AG09319 (cell line): ENCODE measurements around the gene ZMIZ1.

ENCODE experiments used
- DNase-seq: peaks from one replicate; pipeline ENCODE4 v3.0.0-alpha.2; 2010; ENCODE audit warnings: low read depth; ENCODE audit errors: extremely low read depth
- TF ChIP-seq, protein P1 (sequence below): IDR thresholded peaks from 2 replicates; pipeline ENCODE4 v1.5.1; 2011; ENCODE audit warnings: low read depth, mild to moderate bottlenecking, inconsistent platforms, low read length, moderate library complexity

Gene ZMIZ1

DNA sequence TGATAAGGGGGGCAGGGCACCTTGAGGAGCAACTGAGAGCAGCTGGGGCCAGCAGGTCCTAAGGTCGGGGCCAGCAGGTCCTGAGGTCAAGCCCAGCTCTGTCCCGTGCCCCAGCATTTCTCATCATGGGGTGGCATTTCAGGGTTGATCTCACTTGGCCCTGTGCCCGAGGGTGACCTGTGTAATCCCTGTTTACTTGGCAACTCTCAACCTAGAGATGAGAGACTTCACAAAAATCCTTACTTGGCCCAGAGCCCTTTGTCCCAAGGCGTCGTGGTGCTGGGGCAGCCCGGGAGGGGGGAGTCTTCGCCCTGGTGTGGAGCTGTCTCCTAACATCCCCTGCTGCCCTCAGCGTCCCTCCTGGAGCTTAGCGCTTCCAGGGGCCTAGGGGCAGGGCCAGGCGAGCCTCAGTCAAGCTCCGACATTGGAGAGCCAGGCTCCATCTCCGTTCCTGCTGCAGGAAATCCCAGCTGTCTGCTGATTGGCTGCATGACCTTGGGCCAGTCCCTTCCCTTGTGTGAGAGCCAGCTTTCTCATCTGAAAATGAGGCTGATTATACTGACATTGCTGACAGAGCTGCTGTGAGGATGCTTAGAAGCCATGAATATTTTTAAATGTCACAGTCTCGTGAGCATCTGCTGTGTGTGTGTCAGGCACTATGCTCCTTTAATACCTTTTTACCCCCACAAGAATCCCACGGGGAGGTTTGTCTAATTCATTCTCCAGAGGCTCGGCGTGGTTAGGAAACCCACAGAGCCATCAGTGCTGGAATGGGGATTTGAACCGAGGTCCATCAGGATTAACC, 94.3 kb downstream of the ZMIZ1 start:
- DNase-seq, result no peak
- TF ChIP-seq, protein P1, sequence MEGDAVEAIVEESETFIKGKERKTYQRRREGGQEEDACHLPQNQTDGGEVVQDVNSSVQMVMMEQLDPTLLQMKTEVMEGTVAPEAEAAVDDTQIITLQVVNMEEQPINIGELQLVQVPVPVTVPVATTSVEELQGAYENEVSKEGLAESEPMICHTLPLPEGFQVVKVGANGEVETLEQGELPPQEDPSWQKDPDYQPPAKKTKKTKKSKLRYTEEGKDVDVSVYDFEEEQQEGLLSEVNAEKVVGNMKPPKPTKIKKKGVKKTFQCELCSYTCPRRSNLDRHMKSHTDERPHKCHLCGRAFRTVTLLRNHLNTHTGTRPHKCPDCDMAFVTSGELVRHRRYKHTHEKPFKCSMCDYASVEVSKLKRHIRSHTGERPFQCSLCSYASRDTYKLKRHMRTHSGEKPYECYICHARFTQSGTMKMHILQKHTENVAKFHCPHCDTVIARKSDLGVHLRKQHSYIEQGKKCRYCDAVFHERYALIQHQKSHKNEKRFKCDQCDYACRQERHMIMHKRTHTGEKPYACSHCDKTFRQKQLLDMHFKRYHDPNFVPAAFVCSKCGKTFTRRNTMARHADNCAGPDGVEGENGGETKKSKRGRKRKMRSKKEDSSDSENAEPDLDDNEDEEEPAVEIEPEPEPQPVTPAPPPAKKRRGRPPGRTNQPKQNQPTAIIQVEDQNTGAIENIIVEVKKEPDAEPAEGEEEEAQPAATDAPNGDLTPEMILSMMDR, result no peak

DNA sequence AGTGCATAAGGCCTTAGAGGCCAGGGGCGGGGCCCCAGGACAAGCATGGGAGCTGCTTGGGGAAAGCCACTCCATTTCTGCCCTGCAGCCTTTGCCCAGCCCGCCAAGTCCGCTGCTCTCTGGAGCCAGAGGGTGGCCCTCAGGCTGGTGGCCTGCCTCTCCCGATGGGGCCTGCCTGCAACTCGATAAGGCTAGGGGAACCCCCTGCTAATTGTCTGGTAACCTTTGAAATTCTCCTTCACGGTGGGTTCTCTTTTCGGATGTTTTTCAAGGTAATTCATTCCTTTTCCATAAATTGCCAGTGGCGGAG, 94.9 kb downstream of the ZMIZ1 start:
- no peak for DNase-seq
- TF ChIP-seq, protein P1, result no peak

DNA sequence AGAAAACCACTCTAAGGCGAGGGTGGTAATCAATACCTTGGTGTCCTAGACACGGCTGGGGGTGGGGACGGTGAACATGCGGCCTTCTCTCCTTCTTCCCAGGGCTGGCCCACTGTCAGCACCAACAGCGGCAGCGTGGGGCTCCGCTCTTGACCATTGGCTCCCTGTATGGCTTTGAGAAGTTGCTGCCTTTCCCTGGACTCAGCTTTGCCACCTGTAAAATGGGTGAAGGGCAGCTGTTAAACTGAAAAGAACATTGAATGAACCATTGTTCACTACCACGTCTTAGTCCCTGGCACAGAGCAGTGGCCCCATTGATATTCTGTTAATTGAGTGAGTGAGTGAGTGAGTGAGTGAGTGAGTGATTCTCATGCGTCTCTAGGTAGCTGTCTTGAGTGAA, 95.3 kb downstream of the ZMIZ1 start:
- TF ChIP-seq, protein P1, result no peak
- DNase-seq, result no peak

DNA sequence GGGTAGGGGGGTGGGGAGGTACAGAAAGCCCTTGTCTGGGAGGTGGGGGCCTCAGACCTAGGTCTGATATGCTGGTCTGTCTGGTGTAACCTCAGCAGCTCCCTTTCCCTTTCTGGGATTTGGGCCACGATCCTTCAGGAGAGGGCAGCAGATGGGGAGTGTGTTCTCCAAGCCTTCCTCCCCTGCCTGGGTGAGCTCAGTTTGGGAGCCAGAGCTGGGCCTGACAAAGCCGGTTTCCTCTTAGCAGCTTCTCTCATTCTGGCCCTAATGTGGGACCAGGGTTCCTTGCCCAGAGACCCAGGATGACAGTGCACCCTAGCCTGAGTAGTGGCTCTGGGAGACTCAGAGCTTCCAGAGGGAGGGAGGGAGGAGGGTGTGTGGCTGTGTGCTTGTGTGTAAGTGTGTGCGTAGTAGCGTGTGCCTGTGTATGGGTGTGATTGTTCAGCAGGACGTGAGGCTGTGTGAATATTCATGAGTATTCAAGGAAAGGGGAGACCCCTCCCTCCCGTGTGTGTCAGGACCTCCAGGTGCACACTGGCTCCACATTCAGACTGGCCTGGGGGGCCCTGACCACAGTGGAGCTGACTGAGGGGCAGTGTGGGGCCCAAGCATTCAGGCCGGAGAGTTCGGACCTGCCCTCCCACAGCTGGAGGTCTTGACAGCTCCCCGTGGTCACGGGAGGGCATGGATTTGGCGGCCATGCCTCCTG, 96.5 kb downstream of the ZMIZ1 start:
- no peak for DNase-seq
- TF ChIP-seq, protein P1, result no peak

DNA sequence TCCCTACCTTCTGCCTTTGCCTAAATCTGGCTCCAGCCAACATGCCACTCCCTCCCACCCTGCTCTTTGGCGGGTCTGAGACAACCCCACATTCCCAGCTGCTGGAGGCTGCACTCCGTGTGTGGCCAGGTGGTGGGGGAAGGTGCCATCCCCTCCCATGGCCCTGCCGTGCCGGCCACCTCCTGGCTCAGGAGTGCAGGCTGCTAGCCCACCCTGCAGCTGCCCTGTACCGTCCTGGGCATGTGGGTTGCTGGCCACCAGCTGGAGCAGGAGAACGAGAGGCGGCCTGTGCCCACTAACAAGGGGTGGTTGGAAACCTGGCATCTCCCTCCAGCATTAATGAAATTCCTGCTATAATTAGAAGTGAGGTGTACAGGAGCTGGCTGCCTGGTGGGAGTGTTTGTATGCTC, 97.6 kb downstream of the ZMIZ1 start:
- no peak for DNase-seq
- TF ChIP-seq, protein P1, result no peak

DNA sequence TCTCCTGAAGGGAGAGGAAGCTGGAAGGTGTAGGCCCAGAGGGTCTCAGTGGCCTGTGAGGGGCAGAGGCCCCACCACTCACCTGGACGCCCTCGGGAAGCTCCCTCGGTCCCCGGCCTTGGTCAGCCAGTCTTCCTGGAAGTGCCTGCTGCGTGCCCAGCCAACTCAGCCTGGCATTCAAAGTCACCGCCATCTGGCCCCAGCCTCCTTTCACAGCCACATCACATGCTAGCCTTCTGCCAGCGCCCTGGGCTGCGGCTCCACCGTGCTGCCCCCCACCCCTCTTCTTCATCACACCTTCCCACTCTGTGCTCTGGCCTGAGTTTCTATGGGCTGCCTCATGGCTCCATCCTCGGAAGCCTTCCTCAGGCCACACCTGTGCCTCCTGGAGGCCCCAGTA, 98.0 kb downstream of the ZMIZ1 start:
- DNase-seq, result no peak
- TF ChIP-seq, protein P1, result no peak

DNA sequence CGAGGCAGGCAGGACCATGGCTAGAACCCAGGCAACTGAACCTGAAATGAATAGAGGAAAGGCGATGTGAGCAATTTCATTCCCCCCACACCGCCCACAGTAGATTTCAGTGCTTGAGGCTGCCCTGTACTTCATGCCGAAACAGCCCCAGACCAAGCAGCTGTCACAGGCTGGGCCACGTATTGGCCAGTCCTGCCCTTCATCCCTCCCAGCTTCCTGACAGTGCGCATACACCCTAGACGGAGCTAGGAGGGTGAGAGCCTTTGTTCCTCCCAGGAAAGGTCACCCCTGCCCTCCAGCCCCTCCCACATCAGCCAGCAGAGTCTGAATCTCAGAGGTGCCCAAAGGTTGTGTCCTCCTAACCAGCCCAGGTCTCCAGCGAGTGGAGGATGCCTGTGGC, 98.8 kb downstream of the ZMIZ1 start:
- DNase-seq, result no peak
- TF ChIP-seq, protein P1, result no peak
